ENCODE data around the gene STIM1. TPM values are rescaled to one million over a fixed set of nuclear protein-coding genes. Genes with fewer than 3 reads are reported as not detected.

STIM1 gene
- total RNA-seq, 2 experiments from 2014 or later = 62.9 to 68.5 TPM

DNA sequence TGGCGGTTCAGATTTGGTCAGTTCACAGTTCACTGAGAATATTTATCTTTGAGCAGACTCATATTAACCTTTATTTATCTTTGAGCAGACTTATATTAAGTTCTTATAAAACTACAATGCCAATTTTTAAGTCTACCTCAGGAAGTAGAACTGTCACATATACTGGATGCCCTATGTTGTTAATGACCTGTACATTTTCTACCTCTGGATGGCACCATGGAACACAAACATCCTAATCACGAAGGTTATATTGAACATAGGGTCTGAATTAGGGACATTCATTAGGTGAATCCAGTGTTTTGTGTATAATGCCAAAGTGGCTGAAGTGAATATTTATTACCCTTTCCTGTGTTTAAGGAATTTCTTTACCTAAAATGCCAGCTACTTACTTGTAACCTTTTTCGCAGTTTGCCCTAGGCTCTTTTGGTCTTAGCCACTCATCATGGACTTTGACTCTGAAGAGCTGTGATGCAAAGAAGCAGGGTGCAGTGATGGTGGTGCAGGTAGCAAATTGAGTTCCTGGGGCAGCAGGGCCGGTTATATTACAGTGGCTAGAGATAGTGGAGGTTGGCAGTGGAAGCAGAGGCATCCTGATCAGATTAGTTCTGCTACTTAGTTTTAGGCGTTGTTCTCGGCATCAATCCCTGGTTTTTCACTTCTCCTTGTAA, 71.8 kb downstream of the STIM1 start:
- H3K4me3 Mint-ChIP-seq = no peak overlapping the region
- DNase-seq = no peak
- no peaks in the 10 kb centered on the region for H3K9me3 Mint-ChIP-seq
- peaks cover 18% of the 10 kb centered on the region for H3K4me1 Mint-ChIP-seq (ENCODE audit: low read depth)
- CTCF ChIA-PET = interaction anchor here (0.6 to 3.7 kb wide), 9 partner anchors 10 to 145 kb away, joined by 3 to 29 read pairs (median 4); partner anchors contain the start of gene STIM1
- no peak overlapping the region for H3K27ac Mint-ChIP-seq
- no peaks in the 10 kb centered on the region for H3K36me3 Mint-ChIP-seq (ENCODE audit: low read depth)
- intact Hi-C loops (cut with micrococcal nuclease) = loop anchor here (2.0 kb wide), 2 partner anchors 58 to 146 kb away; no protein-coding TSS in a partner anchor
- H3K27me3 Mint-ChIP-seq (ENCODE audit: low read depth) = no peaks in the 10 kb centered on the region

- Mint-ChIP-seq H3K27me3 (ENCODE audit: low read depth) (no peaks in the 10 kb centered on the region), H3K27ac (no peak overlapping the region), H3K4me3 (no peak overlapping the region), H3K9me3 (no peaks in the 10 kb centered on the region), H3K4me1 (ENCODE audit: low read depth) (peaks cover 21% of the 10 kb centered on the region), H3K36me3 (ENCODE audit: low read depth) (no peaks in the 10 kb centered on the region)
- DNase-seq = no peak
- CTCF ChIA-PET = interaction anchor here (1.3 kb wide), 1 partner anchor 143 kb away, joined by 4 read pairs; no protein-coding TSS in a partner anchor
- intact Hi-C loops (cut with micrococcal nuclease) = no loop called here
Measured at GRCh38 chr11:3929232-3929631, 73.8 kb downstream of the STIM1 start.

DNA sequence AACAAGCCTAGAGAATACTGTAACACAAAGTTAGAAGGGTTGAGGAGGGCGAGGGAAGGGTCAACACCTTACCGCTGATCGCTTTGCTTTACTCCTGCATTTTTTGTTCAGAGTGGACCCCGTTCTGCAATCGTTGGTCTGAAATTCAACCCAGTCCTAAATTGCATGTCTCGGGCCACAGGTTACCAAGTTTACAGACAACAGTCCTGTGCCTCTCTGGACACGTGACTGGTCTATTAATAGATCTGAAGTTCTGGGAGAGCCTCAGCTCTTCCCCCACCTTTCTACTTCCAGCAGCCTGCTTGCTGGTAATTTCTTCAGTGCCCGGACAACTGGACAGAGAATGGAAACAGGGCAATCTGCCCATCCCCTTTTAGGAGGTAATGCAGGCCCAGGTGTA, 74.2 kb downstream of the STIM1 start:
- H3K4me1 Mint-ChIP-seq (ENCODE audit: low read depth) = peaks cover 26% of the 10 kb centered on the region

DNA sequence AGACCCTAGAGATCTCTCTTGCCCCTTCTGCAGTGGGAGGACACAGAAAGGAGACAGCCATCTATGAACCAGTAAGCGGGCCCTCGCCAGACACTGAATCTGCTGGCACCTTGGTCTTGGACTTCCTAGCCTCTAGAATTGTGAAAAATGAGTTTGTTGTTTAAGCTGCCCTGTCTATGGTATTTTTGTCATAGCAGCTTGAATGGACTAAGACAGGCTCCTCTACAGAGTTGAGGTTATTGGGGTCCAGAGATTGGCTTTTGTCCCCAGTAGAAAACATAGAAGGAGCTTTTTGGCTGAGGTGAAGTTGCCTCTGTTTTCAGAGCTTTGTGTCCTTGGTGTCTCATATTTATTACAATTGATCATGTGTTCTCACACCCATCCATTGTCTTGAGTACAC, 77.2 kb downstream of the STIM1 start:
- Mint-ChIP-seq H3K4me3 (no peak overlapping the region), H3K4me1 (ENCODE audit: low read depth) (peaks cover 40% of the 10 kb centered on the region), H3K27ac (no peak overlapping the region), H3K36me3 (ENCODE audit: low read depth) (no peaks in the 10 kb centered on the region), H3K9me3 (no peaks in the 10 kb centered on the region), H3K27me3 (ENCODE audit: low read depth) (no peaks in the 10 kb centered on the region)
- CTCF ChIA-PET = interaction anchor here (0.5 to 1.1 kb wide), 2 partner anchors 22 to 141 kb away, joined by 3 read pairs; no protein-coding TSS in a partner anchor
- no peak for DNase-seq
- intact Hi-C loops (cut with micrococcal nuclease) = no loop called here

More for the DNA sequence above, 74.2 kb downstream of the STIM1 start:
- CTCF ChIA-PET = interaction anchor here (1.3 kb wide), 1 partner anchor 142 kb away, joined by 4 read pairs; no protein-coding TSS in a partner anchor
- intact Hi-C loops (cut with micrococcal nuclease) = no loop called here
- H3K27me3 Mint-ChIP-seq (ENCODE audit: low read depth) = no peaks in the 10 kb centered on the region
- H3K9me3 Mint-ChIP-seq = no peaks in the 10 kb centered on the region
- H3K27ac Mint-ChIP-seq = no peak overlapping the region
- H3K36me3 Mint-ChIP-seq (ENCODE audit: low read depth) = no peaks in the 10 kb centered on the region
- DNase-seq = no peak
- no peak overlapping the region for H3K4me3 Mint-ChIP-seq

GRCh38 chr11:3933165-3933628, 77.7 kb downstream of the STIM1 start:
- H3K4me3 Mint-ChIP-seq = no peak overlapping the region
- intact Hi-C loops (cut with micrococcal nuclease) = no loop called here
- no peaks in the 10 kb centered on the region for H3K9me3 Mint-ChIP-seq
- no peak overlapping the region for H3K27ac Mint-ChIP-seq
- no peaks in the 10 kb centered on the region for H3K36me3 Mint-ChIP-seq (ENCODE audit: low read depth)
- DNase-seq = no peak
- H3K4me1 Mint-ChIP-seq (ENCODE audit: low read depth) = peaks cover 40% of the 10 kb centered on the region
- no peaks in the 10 kb centered on the region for H3K27me3 Mint-ChIP-seq (ENCODE audit: low read depth)
- CTCF ChIA-PET = interaction anchor here (1.1 kb wide), 1 partner anchor 21 kb away, joined by 3 read pairs; no protein-coding TSS in a partner anchor

GRCh38 chr11:3934658-3935057, 79.2 kb downstream of the STIM1 start:
- no peak overlapping the region for H3K27ac Mint-ChIP-seq
- H3K9me3 Mint-ChIP-seq = no peaks in the 10 kb centered on the region
- H3K4me1 Mint-ChIP-seq (ENCODE audit: low read depth) = peaks cover 43% of the 10 kb centered on the region
- H3K36me3 Mint-ChIP-seq (ENCODE audit: low read depth) = no peaks in the 10 kb centered on the region
- DNase-seq = no peak
- H3K27me3 Mint-ChIP-seq (ENCODE audit: low read depth) = no peaks in the 10 kb centered on the region
- intact Hi-C loops (cut with micrococcal nuclease) = no loop called here
- CTCF ChIA-PET = interaction anchor here (0.7 kb wide), 1 partner anchor 81 kb away, joined by 3 read pairs; no protein-coding TSS in a partner anchor
- no peak overlapping the region for H3K4me3 Mint-ChIP-seq

- DNase-seq = no peak
- H3K27ac Mint-ChIP-seq = no peak overlapping the region
- H3K4me1 Mint-ChIP-seq (ENCODE audit: low read depth) = peaks cover 55% of the 10 kb centered on the region
- no peaks in the 10 kb centered on the region for H3K36me3 Mint-ChIP-seq (ENCODE audit: low read depth)
- H3K9me3 Mint-ChIP-seq = no peaks in the 10 kb centered on the region
- no peak overlapping the region for H3K4me3 Mint-ChIP-seq
- CTCF ChIA-PET = interaction anchor here (0.5 to 1.9 kb wide), 2 partner anchors 10 to 84 kb away, joined by 3 to 5 read pairs; no protein-coding TSS in a partner anchor
- no peaks in the 10 kb centered on the region for H3K27me3 Mint-ChIP-seq (ENCODE audit: low read depth)
- intact Hi-C loops (cut with micrococcal nuclease) = no loop called here
Measured at GRCh38 chr11:3936517-3936916, 81.1 kb downstream of the STIM1 start.

DNA sequence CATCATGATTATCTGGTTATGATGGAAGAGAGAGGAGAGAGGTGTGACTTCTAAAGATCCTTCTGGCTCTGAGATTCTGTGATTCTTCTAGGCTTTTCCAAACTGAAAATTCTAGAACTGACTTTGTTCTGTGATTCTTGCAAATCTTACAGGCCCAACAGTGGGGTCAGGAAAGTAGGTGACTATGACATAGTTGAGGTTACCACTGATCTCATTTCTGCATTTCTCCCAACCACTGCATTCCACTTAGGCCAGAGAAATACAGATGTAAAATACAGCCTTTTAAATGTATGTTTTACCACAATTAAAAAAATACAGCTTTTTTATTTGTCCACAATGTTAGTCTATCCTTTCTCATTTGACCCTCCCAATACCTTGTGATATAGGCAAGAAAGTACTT, 83.7 kb downstream of the STIM1 start:
- Mint-ChIP-seq H3K27ac (no peak overlapping the region), H3K4me1 (ENCODE audit: low read depth) (peaks cover 73% of the 10 kb centered on the region), H3K27me3 (ENCODE audit: low read depth) (no peaks in the 10 kb centered on the region), H3K36me3 (ENCODE audit: low read depth) (peaks cover 1% of the 10 kb centered on the region), H3K4me3 (no peak overlapping the region), H3K9me3 (no peaks in the 10 kb centered on the region)
- CTCF ChIA-PET = interaction anchor here (1.0 to 1.4 kb wide), 2 partner anchors 13 to 134 kb away, joined by 3 to 6 read pairs; no protein-coding TSS in a partner anchor
- intact Hi-C loops (cut with micrococcal nuclease) = no loop called here
- DNase-seq = no peak

DNA sequence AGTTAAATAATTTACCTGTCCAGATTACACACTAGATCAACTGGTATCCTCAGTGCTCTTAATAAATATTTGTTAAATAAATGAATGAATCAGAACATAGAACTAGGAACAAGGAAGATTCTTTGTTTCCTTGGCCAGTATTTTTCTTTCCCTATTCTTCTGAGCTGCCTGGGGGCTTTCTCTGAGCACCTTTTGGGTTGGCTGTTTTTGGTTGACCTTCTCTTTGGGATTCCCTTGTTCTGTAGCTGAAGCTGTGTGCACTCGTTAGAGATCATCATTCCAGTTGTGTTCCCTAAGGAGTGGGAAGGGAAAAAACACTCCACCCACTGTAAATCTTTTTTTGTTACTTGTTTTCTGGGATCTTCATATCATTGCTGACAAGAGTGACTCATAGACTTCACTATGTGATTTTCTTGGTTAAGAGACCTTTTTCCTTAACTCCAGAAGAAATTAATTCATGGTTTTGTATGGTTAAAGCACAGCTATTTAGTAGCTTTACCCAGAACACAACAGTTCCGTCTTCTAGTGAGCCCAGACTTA, 84.3 kb downstream of the STIM1 start:
- Mint-ChIP-seq H3K4me1 (ENCODE audit: low read depth) (peaks cover 73% of the 10 kb centered on the region), H3K27me3 (ENCODE audit: low read depth) (no peaks in the 10 kb centered on the region), H3K27ac (no peak overlapping the region), H3K36me3 (ENCODE audit: low read depth) (peaks cover 3% of the 10 kb centered on the region), H3K9me3 (no peaks in the 10 kb centered on the region), H3K4me3 (no peak overlapping the region)
- intact Hi-C loops (cut with micrococcal nuclease) = no loop called here
- DNase-seq = no peak
- CTCF ChIA-PET = interaction anchor here (0.6 to 1.4 kb wide), 4 partner anchors 13 to 220 kb away, joined by 3 to 6 read pairs (median 3); no protein-coding TSS in a partner anchor

DNA sequence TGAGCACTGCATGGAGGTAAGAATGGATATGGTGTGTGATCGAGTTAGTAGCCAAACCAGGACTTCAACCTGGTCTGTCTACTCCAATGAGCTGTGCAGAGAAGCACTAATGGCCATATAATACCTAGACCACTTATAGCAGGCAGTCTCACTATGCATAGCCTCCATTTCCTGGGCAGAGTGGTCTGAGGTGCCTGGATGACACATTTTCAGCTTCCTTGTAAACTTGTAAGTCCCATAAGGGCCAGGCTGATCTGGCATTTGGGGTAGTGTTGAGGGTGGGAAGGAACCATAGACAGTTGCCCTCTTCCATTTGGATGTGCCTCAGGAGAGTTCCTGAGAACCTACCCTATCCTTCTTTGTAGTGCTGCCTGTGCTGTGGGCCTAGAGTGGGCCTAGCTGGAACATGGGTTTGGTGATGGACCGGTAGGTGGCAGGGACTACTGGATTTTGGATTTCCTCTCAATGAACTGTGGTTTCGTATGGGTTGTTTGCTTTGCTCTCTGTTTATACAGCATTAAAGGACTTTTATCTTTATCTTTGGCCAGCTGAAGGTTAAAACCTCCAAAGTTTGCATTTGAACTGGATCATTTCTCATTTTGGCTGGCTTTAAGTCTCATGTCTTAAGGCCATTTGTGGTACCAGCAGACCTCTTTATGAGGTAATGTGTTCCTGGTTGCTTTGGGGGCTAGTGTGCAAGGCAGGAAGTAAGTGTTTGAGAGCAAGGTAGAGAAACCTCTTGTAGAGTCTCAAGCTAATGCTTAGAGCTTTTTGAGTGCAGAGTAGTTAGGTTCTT, 86.9 kb downstream of the STIM1 start:
- H3K4me1 Mint-ChIP-seq (ENCODE audit: low read depth) = peaks cover 74% of the 10 kb centered on the region

DNA sequence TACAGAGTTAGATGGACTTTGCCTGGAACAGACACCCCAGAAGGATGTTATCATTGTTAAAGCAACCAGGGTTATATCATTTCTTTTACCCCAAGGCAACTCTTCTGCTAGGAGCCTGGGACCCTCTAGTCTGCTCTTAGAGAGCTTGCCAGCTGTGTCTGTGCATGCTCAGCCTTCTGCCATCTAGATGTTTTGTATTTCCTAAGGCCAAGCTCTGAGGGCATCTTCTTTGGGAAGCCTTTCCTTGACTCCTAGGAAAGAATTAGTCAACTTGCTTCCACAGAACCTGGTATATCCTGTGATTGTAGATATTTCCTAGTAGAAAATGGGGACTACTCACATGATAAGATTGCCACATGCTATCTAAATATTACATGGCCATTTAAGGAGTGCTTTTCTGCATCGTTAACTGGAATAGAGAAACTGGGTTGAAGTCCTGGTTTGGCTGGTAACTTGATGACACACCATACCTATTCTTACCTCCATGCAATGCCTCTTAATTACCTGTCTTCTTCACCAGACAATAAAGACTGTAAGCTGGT, 87.6 kb downstream of the STIM1 start:
- H3K27ac Mint-ChIP-seq = peak overlapping the region; percentile 72
- no peak overlapping the region for H3K4me3 Mint-ChIP-seq
- peaks cover 4% of the 10 kb centered on the region for H3K9me3 Mint-ChIP-seq
- peaks cover 15% of the 10 kb centered on the region for H3K36me3 Mint-ChIP-seq (ENCODE audit: low read depth)
- H3K27me3 Mint-ChIP-seq (ENCODE audit: low read depth) = no peaks in the 10 kb centered on the region
- CTCF ChIA-PET = interaction anchor here (0.8 to 1.2 kb wide), 3 partner anchors 9 to 88 kb away, joined by 3 to 4 read pairs (median 3); no protein-coding TSS in a partner anchor
- peaks cover 79% of the 10 kb centered on the region for H3K4me1 Mint-ChIP-seq (ENCODE audit: low read depth)
- intact Hi-C loops (cut with micrococcal nuclease) = loop anchor here (1.0 to 2.0 kb wide), 4 partner anchors 10 to 89 kb away; no protein-coding TSS in a partner anchor
- DNase-seq = no peak

More for the DNA sequence above, 86.9 kb downstream of the STIM1 start:
- Mint-ChIP-seq H3K36me3 (ENCODE audit: low read depth) (peaks cover 12% of the 10 kb centered on the region), H3K9me3 (peaks cover 4% of the 10 kb centered on the region), H3K27ac (peak overlapping the region; percentile 72), H3K4me3 (no peak overlapping the region), H3K27me3 (ENCODE audit: low read depth) (no peaks in the 10 kb centered on the region)
- CTCF ChIA-PET = interaction anchor here (0.8 to 1.2 kb wide), 3 partner anchors 10 to 88 kb away, joined by 3 to 4 read pairs (median 3); no protein-coding TSS in a partner anchor
- intact Hi-C loops (cut with micrococcal nuclease) = loop anchor here (1.0 to 2.0 kb wide), 3 partner anchors 16 to 88 kb away; no protein-coding TSS in a partner anchor
- peak; percentile 18 for DNase-seq

All from activated naive CD4-positive, alpha-beta T cell treated with anti-CD3 and anti-CD28 coated beads for 36 hours (primary cell).